ENCODE data around the gene TACR1. TPM values are rescaled to one million over a fixed set of nuclear protein-coding genes. Genes with fewer than 3 reads are reported as not detected.

TACR1 gene
- polyA plus RNA-seq, 1 donor: 2.9 TPM

- DNase-seq: no peak
Measured at GRCh38 chr2:75019790-75020189, 179.5 kb downstream of the TACR1 start.

- no peak for DNase-seq
Measured at GRCh38 chr2:75018162-75018561, 181.2 kb downstream of the TACR1 start.

GRCh38 chr2:75012080-75012479 is 187.2 kb downstream of the TACR1 start:
- DNase-seq: no peak

- DNase-seq: no peak
Measured at GRCh38 chr2:75010571-75010970, 188.7 kb downstream of the TACR1 start.

GRCh38 chr2:75007819-75008218 is 191.5 kb downstream of the TACR1 start:
- no peak for DNase-seq

GRCh38 chr2:75007061-75007460 is 192.3 kb downstream of the TACR1 start:
- DNase-seq: no peak

GRCh38 chr2:75006041-75006440 is 193.3 kb downstream of the TACR1 start:
- DNase-seq: no peak

- no peak for DNase-seq
Measured at GRCh38 chr2:75003773-75004172, 195.5 kb downstream of the TACR1 start.

GRCh38 chr2:75003276-75003675 is 196.0 kb downstream of the TACR1 start:
- DNase-seq: no peak

GRCh38 chr2:75002007-75002406 is 197.3 kb downstream of the TACR1 start:
- no peak for DNase-seq

GRCh38 chr2:74999468-74999867 is 199.9 kb downstream of the TACR1 start:
- DNase-seq: no peak

Other genes starting within 250 kb of the TACR1 start
- gene POLE4, start 240.9 kb downstream of the TACR1 start, polyA plus RNA-seq (ENCODE audit: insufficient read length): 44.1 TPM

All from left kidney (tissue), 2 donors.